GM12878 (cell line): ENCODE measurements around the gene SEPTIN10. TPM values are rescaled to one million over a fixed set of nuclear protein-coding genes. Genes with fewer than 3 reads are reported as not detected.

Source experiments
- ATAC-seq: fragments of 200-7000 bp; cut with Tn5 transposase; 3 replicates; pipeline ENCODE4 v1.9.1; 2020; ENCODE audit warnings: mild to moderate bottlenecking, moderate library complexity
- BruUV-seq: library from RNA; stranded (reverse); fragments of 400-500 nt; replicated peaks from 2 replicates; lab custom pipeline; 2021; lab: Mats Ljungman, UMichigan
- CTCF ChIA-PET: fragments of 300-600 bp; sonication (Branson Sonifier 250); formaldehyde crosslinking; extraction: SDS; loops from one replicate; lab custom pipeline; 2021; ENCODE audit warnings: inconsistent platforms; lab: Yijun Ruan, JAX
- POLR2A ChIA-PET: fragments of 350-600 bp; formaldehyde crosslinking; extraction: SDS; loops from one replicate; lab custom pipeline; 2021; ENCODE audit warnings: inconsistent platforms; lab: Charles Lee
- RAD21 ChIA-PET: fragments of 300-600 bp; sonication (Branson Sonifier 250); formaldehyde crosslinking; loops from one replicate; lab custom pipeline; 2023; ENCODE audit warnings: antibody characterized with exemption; ENCODE audit not compliant: unreplicated experiment; lab: Charles Lee
- SMC1A ChIA-PET: fragments of 300-600 bp; sonication (Branson Sonifier 250); formaldehyde crosslinking; loops from one replicate; lab custom pipeline; 2023; ENCODE audit not compliant: unreplicated experiment, uncharacterized antibody; lab: Charles Lee
- DNase-seq: peaks from one replicate; pipeline ENCODE4 v3.0.0-alpha.2; 2011; ENCODE audit warnings: low read depth, low spot score
- FAIRE-seq: peaks from 3 replicates; lab custom pipeline; 2011; peaks lifted over from hg19 to GRCh38; lab: Jason Lieb, UNC
- H2AFZ ChIP-seq: 2 replicates; pipeline ENCODE4 v1.6.0; 2011; ENCODE audit warnings: low read depth, low read length, control low read depth; ENCODE audit not compliant: control insufficient read depth
- H3K27ac ChIP-seq: 2 replicates; pipeline ENCODE4 v1.5.1; 2011; ENCODE audit warnings: control low read depth; ENCODE audit not compliant: control insufficient read depth, insufficient read depth
- H3K27me3 ChIP-seq, 2 experiments: replicated peaks in 1 of 2; 2 replicates each; pipeline versions ENCODE4 v1.6.0 to v1.6.1; 2011; ENCODE audit warnings: low read length in 1 of 2; ENCODE audit not compliant: control insufficient read depth in 2 of 2, insufficient read depth in 2 of 2
- H3K36me3 ChIP-seq, 2 experiments: 2 replicates each; pipeline ENCODE4 v1.5.1; 2011; ENCODE audit warnings: low read length in 1 of 2; ENCODE audit not compliant: control insufficient read depth in 2 of 2, insufficient read depth in 2 of 2
- H3K4me1 ChIP-seq: 2 replicates; pipeline ENCODE4 v1.6.1; 2011; ENCODE audit warnings: mild to moderate bottlenecking, low read length, moderate library complexity, mixed read lengths; ENCODE audit not compliant: control insufficient read depth, insufficient read depth
- H3K4me2 ChIP-seq: 2 replicates; pipeline ENCODE4 v1.6.0; 2011; ENCODE audit warnings: control low read depth; ENCODE audit not compliant: control insufficient read depth, insufficient read depth
- H3K4me3 ChIP-seq: fragments of 200-600 bp; sonication (generic); 2 replicates; pipeline ENCODE4 v1.5.1; 2016
- H3K79me2 ChIP-seq: 2 replicates; pipeline ENCODE4 v1.6.0; 2011; ENCODE audit warnings: low read length; ENCODE audit not compliant: control insufficient read depth, insufficient read depth
- H3K9ac ChIP-seq: 2 replicates; pipeline ENCODE4 v1.8.0; 2011; ENCODE audit warnings: low read length, control low read depth, mixed read lengths; ENCODE audit not compliant: control insufficient read depth, insufficient read depth
- H3K9me3 ChIP-seq: replicated peaks from 3 replicates; pipeline ENCODE4 v1.5.1; 2011; ENCODE audit warnings: mild to moderate bottlenecking, low read length; ENCODE audit not compliant: control insufficient read depth, insufficient read depth
- H4K20me1 ChIP-seq: 2 replicates; pipeline ENCODE4 v1.6.0; 2011; ENCODE audit not compliant: control insufficient read depth, insufficient read depth
- SP1 ChIP-seq: IDR thresholded peaks from one replicate; pipeline ENCODE4 v1.6.1; 2011; ENCODE audit warnings: low read depth, low read length
- WGBS: methylation state at CpG from one replicate; pipeline ENCODE4 v1.1.6; 2016; ENCODE audit warnings: low lambda C conversion rate; ENCODE audit not compliant: insufficient replicate concordance, insufficient coverage; ENCODE audit errors: missing lambda C conversion rate; 5-methylcytosine and 5-hydroxymethylcytosine counted together
- in situ Hi-C: fragments of 300-500 bp; cut with MboI; formaldehyde crosslinking; loops from 9 replicates; pipeline ENCODE4 v1.14.3; 2018; ENCODE audit warnings: mixed read lengths
- intact Hi-C: fragments of 100-400 bp; cut with micrococcal nuclease; formaldehyde crosslinking; loops from one replicate; pipeline ENCODE4 v1.14.2; 2022; ENCODE audit not compliant: unreplicated experiment
- polyA plus RNA-seq, 11 experiments: library from polyadenylated mRNA; depleted of rRNA in 4 of 11; unstranded in 6 of 11; stranded (reverse) in 5 of 11; fragments of >200 nt; fragmentation: Nextera tagmentation in 4 of 11; fragmentation: Illumina TruSeq in 1 of 11; extraction: Ambion mirVana in 4 of 11; extraction: Trizol in 1 of 11; gene quantifications; 1 replicate in 1 of 11; 2 replicates in 10 of 11; pipeline versions ENCODE4 v1.2.1 to v1.2.3, GENCODE V29; 2011 to 2016; ENCODE audit warnings: inconsistent platforms in 2 of 11, missing spikeins in 2 of 11, low read depth in 1 of 11
- total RNA-seq, 4 experiments: library from RNA; depleted of rRNA in 3 of 4; stranded (reverse); fragments of >200 nt in 3 of 4; fragmentation: Illumina TruSeq in 1 of 4; extraction: Trizol in 1 of 4; gene quantifications; 2 replicates each; pipeline versions ENCODE4 v1.2.1 to v1.2.3, GENCODE V29; 2013 to 2021
- TF ChIP-seq, protein P1 (sequence below): fragments of 450-650 bp; IDR thresholded peaks from 2 replicates; pipeline ENCODE4 v1.6.1; 2014; ENCODE audit warnings: mild to moderate bottlenecking
- TF ChIP-seq, protein P2 (sequence below): fragments of 450-650 bp; IDR thresholded peaks from 2 replicates; pipeline ENCODE4 v1.6.1; 2017; ENCODE audit warnings: mild to moderate bottlenecking

SEPTIN10 gene
- total and polyA plus RNA-seq, 10 of the 15 experiments (the other 5 are each of a cell fraction or from before 2014, with no cell fraction given), result 20.2 to 132 (median 62.7) TPM

DNA sequence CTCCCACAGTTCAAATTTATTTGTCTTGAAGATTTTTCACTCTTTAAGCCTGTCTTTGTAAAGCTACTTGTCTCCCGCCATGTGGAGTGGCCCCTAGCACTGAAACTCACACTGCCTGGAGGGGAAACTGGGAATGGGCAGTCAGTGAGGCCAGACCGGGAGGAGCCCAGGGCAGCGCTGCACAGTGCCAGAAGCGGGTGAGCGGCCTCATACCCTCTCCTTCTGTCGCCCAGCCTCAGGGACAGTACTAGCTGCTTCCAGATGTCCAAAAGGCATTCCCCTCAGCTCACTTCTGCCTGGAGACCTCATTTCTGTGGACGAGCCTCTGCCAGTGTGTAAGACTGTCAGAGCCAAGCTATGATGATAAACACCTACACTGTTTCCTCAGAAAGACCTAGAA is 79.9 kb downstream of the SEPTIN10 start:
- Histone ChIP-seq H2AFZ (no peak overlapping the region), H4K20me1 (no peaks in the 10 kb centered on the region), H3K9ac (no peak overlapping the region), H3K4me2 (no peak overlapping the region), H3K4me1 (no peaks in the 10 kb centered on the region), H3K27ac (no peak overlapping the region), H3K9me3 (no peaks in the 10 kb centered on the region; the same call in 2 of the 3 replicates), H3K36me3 (no peaks in the 10 kb centered on the region), H3K79me2 (no peaks in the 10 kb centered on the region), H3K27me3 (no peaks in the 10 kb centered on the region), H3K4me3 (no peak overlapping the region)
- ChIA-PET RAD21 (interaction anchor here (0.6 kb wide), 1 partner anchor 12 kb away, joined by 3 read pairs; no protein-coding TSS in a partner anchor), CTCF (interaction anchor here (0.6 to 2.8 kb wide), 7 partner anchors 11 to 281 kb away, joined by 3 to 26 read pairs (median 3); no protein-coding TSS in a partner anchor), SMC1A (interaction anchor here (1.5 to 1.8 kb wide), 2 partner anchors 8 to 11 kb away, joined by 4 to 6 read pairs; no protein-coding TSS in a partner anchor), POLR2A (interaction anchor here (1.3 kb wide), 1 partner anchor 90 kb away, joined by 4 read pairs; no protein-coding TSS in a partner anchor)
- FAIRE-seq (no peak), DNase-seq (no peak), ATAC-seq (no peak)
- BruUV-seq, result no TSS peak
- WGBS, result 59% methylated on average over 7 of the region's 7 CpGs
- in situ Hi-C loops (no loop called here), intact Hi-C loops (no loop called here)
- TF ChIP-seq, protein P1, sequence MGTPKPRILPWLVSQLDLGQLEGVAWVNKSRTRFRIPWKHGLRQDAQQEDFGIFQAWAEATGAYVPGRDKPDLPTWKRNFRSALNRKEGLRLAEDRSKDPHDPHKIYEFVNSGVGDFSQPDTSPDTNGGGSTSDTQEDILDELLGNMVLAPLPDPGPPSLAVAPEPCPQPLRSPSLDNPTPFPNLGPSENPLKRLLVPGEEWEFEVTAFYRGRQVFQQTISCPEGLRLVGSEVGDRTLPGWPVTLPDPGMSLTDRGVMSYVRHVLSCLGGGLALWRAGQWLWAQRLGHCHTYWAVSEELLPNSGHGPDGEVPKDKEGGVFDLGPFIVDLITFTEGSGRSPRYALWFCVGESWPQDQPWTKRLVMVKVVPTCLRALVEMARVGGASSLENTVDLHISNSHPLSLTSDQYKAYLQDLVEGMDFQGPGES, result no peak
- TF ChIP-seq, protein P2, sequence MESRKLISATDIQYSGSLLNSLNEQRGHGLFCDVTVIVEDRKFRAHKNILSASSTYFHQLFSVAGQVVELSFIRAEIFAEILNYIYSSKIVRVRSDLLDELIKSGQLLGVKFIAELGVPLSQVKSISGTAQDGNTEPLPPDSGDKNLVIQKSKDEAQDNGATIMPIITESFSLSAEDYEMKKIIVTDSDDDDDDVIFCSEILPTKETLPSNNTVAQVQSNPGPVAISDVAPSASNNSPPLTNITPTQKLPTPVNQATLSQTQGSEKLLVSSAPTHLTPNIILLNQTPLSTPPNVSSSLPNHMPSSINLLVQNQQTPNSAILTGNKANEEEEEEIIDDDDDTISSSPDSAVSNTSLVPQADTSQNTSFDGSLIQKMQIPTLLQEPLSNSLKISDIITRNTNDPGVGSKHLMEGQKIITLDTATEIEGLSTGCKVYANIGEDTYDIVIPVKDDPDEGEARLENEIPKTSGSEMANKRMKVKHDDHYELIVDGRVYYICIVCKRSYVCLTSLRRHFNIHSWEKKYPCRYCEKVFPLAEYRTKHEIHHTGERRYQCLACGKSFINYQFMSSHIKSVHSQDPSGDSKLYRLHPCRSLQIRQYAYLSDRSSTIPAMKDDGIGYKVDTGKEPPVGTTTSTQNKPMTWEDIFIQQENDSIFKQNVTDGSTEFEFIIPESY, result no peak
- no peak for TF ChIP-seq SP1
